ENCODE data around the gene MAP2.

MAP2 gene

GRCh38 chr2:209696836-209697711 is 273.2 kb downstream of the MAP2 start:
- no peak for DNase-seq (ENCODE audit: extremely low read depth, low read depth)
- no peak for TF ChIP-seq CTCF (IDR thresholded peaks at IDR 0.05; ENCODE audit: low read depth, low read length, missing control alignments)
- no peak overlapping the region for H3K4me3 ChIP-seq (replicated peaks; ENCODE audit: low read depth, low read length)

- no peak for DNase-seq (ENCODE audit: extremely low read depth, low read depth)
- H3K4me3 ChIP-seq (replicated peaks; ENCODE audit: low read depth, low read length) = no peak overlapping the region
- TF ChIP-seq CTCF (IDR thresholded peaks at IDR 0.05; ENCODE audit: low read depth, low read length, missing control alignments) = no peak
Measured at GRCh38 chr2:209702775-209703174, 278.9 kb downstream of the MAP2 start.

GRCh38 chr2:209713219-209713618 is 289.4 kb downstream of the MAP2 start:
- no peak overlapping the region for H3K4me3 ChIP-seq (replicated peaks; ENCODE audit: low read depth, low read length)
- no peak for TF ChIP-seq CTCF (IDR thresholded peaks at IDR 0.05; ENCODE audit: low read depth, low read length, missing control alignments)
- DNase-seq (ENCODE audit: extremely low read depth, low read depth) = no peak

GRCh38 chr2:209719034-209719433 is 295.2 kb downstream of the MAP2 start:
- DNase-seq (ENCODE audit: extremely low read depth, low read depth) = no peak
- H3K4me3 ChIP-seq (replicated peaks; ENCODE audit: low read depth, low read length) = no peak overlapping the region
- TF ChIP-seq CTCF (IDR thresholded peaks at IDR 0.05; ENCODE audit: low read depth, low read length, missing control alignments) = no peak

GRCh38 chr2:209721497-209721896 is 297.6 kb downstream of the MAP2 start:
- no peak for DNase-seq (ENCODE audit: extremely low read depth, low read depth)
- no peak for TF ChIP-seq CTCF (IDR thresholded peaks at IDR 0.05; ENCODE audit: low read depth, low read length, missing control alignments)
- H3K4me3 ChIP-seq (replicated peaks; ENCODE audit: low read depth, low read length) = no peak overlapping the region

- no peak for TF ChIP-seq CTCF (IDR thresholded peaks at IDR 0.05; ENCODE audit: low read depth, low read length, missing control alignments)
- H3K4me3 ChIP-seq (replicated peaks; ENCODE audit: low read depth, low read length) = no peak overlapping the region
- DNase-seq (ENCODE audit: extremely low read depth, low read depth) = no peak
Measured at GRCh38 chr2:209726311-209726710, 302.5 kb downstream of the MAP2 start.
